Nephron (organoid): ENCODE data around the gene AKNA.

Source experiments
- H3K27ac Mint-ChIP-seq, 3 experiments: 2 replicates each; pipeline ENCODE4 v1.8.0; 2020; ENCODE audit warnings: mixed read lengths in 3 of 3, mild to moderate bottlenecking in 2 of 3, moderate library complexity in 1 of 3
- H3K27me3 Mint-ChIP-seq: 2 replicates; pipeline ENCODE4 v1.8.0; 2021; ENCODE audit warnings: low read depth, mild to moderate bottlenecking, moderate library complexity, mixed read lengths
- H3K36me3 Mint-ChIP-seq: 2 replicates; pipeline ENCODE4 v1.8.0; 2020; ENCODE audit warnings: low read depth, mixed read lengths
- H3K4me1 Mint-ChIP-seq: 2 replicates; pipeline ENCODE4 v1.8.0; 2020; ENCODE audit warnings: mixed read lengths
- H3K4me3 Mint-ChIP-seq, 3 experiments: 2 replicates each; pipeline ENCODE4 v1.8.0; 2020; ENCODE audit warnings: mild to moderate bottlenecking in 3 of 3, mixed read lengths in 3 of 3, moderate library complexity in 2 of 3
- H3K9me3 Mint-ChIP-seq: 2 replicates; pipeline ENCODE4 v1.8.0; 2020; ENCODE audit warnings: mixed read lengths
- TF ChIP-seq, protein P1 (sequence below), 3 experiments: fragments of 200-600 bp; sonication (generic); IDR thresholded peaks; one replicate each; pipeline ENCODE4 v1.5.0; 2021; ENCODE audit warnings: antibody characterized with exemption in 3 of 3; ENCODE audit not compliant: unreplicated experiment in 3 of 3

AKNA gene

DNA sequence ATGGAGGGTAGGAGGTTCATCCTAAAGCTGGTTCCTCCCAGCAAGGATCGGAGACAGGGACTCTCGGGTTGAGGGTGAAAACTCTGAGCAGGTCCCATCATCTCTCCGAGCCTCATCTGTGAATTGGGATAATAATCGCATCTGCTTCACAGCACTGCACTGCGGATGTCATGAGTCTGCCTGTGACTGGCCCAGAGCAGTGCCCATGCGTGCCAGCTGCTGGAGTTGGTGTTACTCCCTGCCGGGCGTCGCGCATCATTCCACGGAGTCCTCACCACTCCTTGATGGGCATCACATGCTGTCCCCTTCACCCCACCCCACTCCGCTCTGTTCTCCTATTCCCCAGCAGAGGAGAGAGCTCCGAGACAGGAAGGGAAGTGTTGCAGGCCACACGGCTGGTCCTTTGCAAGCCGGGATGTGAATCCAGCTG, 100.0 kb downstream of the AKNA start:
- TF ChIP-seq, protein P1, sequence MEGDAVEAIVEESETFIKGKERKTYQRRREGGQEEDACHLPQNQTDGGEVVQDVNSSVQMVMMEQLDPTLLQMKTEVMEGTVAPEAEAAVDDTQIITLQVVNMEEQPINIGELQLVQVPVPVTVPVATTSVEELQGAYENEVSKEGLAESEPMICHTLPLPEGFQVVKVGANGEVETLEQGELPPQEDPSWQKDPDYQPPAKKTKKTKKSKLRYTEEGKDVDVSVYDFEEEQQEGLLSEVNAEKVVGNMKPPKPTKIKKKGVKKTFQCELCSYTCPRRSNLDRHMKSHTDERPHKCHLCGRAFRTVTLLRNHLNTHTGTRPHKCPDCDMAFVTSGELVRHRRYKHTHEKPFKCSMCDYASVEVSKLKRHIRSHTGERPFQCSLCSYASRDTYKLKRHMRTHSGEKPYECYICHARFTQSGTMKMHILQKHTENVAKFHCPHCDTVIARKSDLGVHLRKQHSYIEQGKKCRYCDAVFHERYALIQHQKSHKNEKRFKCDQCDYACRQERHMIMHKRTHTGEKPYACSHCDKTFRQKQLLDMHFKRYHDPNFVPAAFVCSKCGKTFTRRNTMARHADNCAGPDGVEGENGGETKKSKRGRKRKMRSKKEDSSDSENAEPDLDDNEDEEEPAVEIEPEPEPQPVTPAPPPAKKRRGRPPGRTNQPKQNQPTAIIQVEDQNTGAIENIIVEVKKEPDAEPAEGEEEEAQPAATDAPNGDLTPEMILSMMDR (IDR thresholded peaks at IDR 0.05; ENCODE audit: unreplicated experiment in 3 of 3) = no peak
- H3K9me3 Mint-ChIP-seq = peaks cover 1% of the 10 kb centered on the region
- peaks cover 10% of the 10 kb centered on the region for H3K27me3 Mint-ChIP-seq
- peak overlapping the region; percentile 66 to 87 (median 78) for H3K27ac Mint-ChIP-seq
- H3K4me3 Mint-ChIP-seq = no peak overlapping the region
- H3K4me1 Mint-ChIP-seq = peaks cover 53% of the 10 kb centered on the region
- peaks cover 17% of the 10 kb centered on the region for H3K36me3 Mint-ChIP-seq

DNA sequence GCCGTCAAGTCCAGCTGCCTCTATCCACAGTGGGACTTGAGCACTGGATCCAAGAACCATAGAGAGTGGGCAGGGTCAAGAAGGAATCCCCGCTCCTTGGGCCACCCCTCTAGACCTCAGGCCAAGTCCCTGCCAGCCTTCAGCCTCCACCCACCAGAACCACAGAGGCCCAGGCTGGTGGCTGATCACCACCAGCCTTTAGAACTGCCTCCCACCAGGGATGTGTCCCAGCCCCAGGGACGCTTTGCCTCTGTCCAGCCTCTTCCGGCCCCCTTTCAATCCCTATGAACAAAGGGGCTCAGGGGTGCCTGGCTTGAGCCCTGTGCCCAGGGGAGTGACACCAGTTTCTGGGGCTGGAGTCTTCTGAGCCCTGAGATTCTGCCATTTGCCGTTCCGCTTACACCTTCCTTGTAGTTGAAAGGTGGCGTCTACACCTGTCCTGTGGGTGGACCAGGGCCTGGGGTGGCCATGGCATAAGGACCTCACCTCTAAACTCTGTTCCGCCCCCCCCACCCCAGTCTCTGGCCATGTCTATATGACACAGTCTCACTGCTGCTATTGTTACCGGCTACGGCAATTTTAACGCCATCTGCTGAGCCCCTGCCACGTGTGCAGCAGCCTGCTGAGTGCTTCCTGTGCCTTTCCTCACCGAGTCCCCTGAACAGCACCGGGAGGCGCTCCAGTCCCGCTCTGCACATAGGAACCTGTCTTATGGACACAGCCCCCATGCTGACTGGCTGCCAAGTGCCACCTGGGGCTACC, 100.6 kb downstream of the AKNA start:
- Mint-ChIP-seq H3K4me3 (no peak overlapping the region), H3K9me3 (no peaks in the 10 kb centered on the region), H3K36me3 (peaks cover 11% of the 10 kb centered on the region), H3K27ac (peak overlapping the region in 2 of 3 experiments; percentile 56 to 78), H3K4me1 (peaks cover 56% of the 10 kb centered on the region), H3K27me3 (peaks cover 10% of the 10 kb centered on the region)
- TF ChIP-seq, protein P1 (IDR thresholded peaks at IDR 0.05; ENCODE audit: unreplicated experiment in 3 of 3) = no peak

DNA sequence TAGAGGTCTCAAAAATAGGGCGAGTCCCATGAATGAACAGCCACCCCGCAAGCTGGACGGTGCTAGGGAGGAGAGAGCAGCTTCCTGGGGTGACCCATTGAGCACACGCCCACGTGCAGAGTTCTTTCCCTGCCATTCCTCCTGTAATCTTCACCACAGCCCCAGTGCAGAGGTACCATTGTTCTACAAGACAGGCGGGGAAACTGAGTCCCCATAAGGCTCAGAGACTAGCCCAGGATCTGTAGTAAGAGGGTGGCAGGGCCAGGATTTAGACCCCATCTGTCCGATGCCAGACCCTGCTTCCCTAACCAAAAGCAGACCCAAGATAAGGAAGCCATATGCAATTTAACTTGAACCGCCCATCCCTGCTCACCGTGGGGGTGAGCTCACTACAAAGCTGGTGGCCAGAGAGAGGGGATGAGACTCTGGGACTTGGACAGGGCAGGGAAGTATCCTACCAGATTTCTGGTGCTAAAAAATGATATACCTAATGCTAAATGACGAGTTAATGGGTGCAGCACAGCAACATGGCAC, 101.6 kb downstream of the AKNA start:
- no peaks in the 10 kb centered on the region for H3K9me3 Mint-ChIP-seq
- H3K27me3 Mint-ChIP-seq = peaks cover 10% of the 10 kb centered on the region
- peak overlapping the region; percentile 51 to 76 (median 62) for H3K27ac Mint-ChIP-seq
- H3K4me1 Mint-ChIP-seq = peaks cover 65% of the 10 kb centered on the region
- H3K4me3 Mint-ChIP-seq = no peak overlapping the region
- H3K36me3 Mint-ChIP-seq = peaks cover 9% of the 10 kb centered on the region
- TF ChIP-seq, protein P1 (IDR thresholded peaks at IDR 0.05; ENCODE audit: unreplicated experiment in 3 of 3) = no peak

DNA sequence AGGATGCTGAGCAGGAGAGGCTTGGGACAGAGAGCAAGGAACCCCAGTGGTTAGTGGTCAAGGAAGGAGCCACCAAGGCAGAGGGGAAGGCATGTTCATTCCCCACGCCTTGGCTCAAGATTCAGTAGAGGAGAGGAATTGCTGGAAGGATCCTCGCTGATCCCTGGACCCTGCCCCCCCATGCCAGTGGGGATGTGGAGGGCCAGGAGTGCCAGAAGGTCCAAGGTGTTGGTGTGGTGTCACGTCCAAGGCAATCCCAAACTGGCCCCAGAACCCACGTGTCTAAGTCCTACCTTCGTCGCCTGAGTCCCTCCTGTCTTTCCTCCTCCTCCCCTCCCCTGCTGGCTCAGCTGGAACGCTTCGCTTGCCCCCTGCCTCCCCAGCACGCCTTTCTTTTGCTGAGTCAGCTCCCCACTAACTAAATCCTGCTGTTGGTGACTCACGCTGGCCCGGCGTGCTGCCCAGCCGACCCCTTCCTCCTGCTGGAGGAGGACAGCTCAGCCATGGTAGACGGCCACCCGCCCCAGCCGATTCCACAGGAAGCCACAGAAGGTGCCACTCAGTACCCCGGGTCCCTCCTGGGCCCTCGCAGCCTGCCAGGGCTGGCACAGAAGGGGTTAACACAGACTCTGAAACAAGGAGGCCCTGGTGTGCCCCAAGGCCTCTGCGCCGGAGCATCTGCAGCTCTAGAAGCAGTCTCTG, 102.5 kb downstream of the AKNA start:
- Mint-ChIP-seq H3K4me1 (peaks cover 65% of the 10 kb centered on the region), H3K4me3 (no peak overlapping the region), H3K27me3 (peaks cover 10% of the 10 kb centered on the region), H3K9me3 (no peaks in the 10 kb centered on the region), H3K36me3 (peaks cover 10% of the 10 kb centered on the region), H3K27ac (peak overlapping the region; percentile 51 to 76 (median 62))
- TF ChIP-seq, protein P1 (IDR thresholded peaks at IDR 0.05; ENCODE audit: unreplicated experiment in 3 of 3) = peak in 1 of 3 experiments; percentile 9

DNA sequence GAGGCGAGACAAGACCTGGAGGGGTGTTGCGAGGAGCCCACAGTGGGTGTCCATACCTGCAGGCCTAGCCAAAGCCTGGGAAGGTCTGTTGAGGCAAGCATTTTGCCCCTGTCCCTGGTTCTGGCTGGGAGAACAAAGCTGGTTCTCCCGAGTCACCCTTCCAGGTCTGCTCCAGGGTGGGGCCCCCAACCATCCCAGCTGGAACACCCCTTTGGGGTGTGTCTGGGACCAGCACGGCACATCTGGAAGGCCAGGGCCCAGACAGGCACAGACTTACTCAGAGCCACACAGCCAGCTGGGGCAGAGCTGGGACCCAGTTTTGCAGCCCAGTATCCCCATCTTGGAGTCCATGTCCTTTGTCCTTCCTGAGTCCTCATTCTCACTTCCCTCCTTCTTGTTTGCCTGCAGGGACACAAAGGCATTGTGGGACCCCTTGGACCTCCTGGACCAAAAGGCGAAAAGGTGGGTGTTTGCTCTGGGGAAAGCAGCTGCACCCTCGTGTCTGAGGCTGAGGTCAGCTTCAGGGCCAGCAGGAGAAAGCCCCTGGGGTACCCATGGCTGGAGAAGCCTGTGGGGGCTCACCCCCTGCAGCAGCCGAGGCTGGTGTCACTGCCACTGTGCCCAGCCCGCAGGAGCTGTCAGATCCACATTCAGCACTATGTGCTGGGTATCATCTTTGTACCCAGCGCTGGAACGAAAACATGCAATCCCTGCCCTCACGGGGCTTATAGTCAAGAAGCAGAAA, 103.3 kb downstream of the AKNA start:
- H3K36me3 Mint-ChIP-seq = peaks cover 10% of the 10 kb centered on the region
- H3K27ac Mint-ChIP-seq = peak overlapping the region; percentile 51 to 76 (median 62)
- H3K27me3 Mint-ChIP-seq = peaks cover 10% of the 10 kb centered on the region
- TF ChIP-seq, protein P1 (IDR thresholded peaks at IDR 0.05; ENCODE audit: unreplicated experiment in 3 of 3) = no peak
- peaks cover 65% of the 10 kb centered on the region for H3K4me1 Mint-ChIP-seq
- no peak overlapping the region for H3K4me3 Mint-ChIP-seq
- H3K9me3 Mint-ChIP-seq = no peaks in the 10 kb centered on the region
